ENCODE measurements around the gene SDF4. TPM values are rescaled to one million over a fixed set of nuclear protein-coding genes. Genes with fewer than 3 reads are reported as not detected.

Gene SDF4
- total and polyA plus RNA-seq, 2 of the 13 experiments (the other 11 are each of a cell fraction or from before 2014, with no cell fraction given) = 80.8 to 107 TPM

- TF ChIP-seq, protein P1, sequence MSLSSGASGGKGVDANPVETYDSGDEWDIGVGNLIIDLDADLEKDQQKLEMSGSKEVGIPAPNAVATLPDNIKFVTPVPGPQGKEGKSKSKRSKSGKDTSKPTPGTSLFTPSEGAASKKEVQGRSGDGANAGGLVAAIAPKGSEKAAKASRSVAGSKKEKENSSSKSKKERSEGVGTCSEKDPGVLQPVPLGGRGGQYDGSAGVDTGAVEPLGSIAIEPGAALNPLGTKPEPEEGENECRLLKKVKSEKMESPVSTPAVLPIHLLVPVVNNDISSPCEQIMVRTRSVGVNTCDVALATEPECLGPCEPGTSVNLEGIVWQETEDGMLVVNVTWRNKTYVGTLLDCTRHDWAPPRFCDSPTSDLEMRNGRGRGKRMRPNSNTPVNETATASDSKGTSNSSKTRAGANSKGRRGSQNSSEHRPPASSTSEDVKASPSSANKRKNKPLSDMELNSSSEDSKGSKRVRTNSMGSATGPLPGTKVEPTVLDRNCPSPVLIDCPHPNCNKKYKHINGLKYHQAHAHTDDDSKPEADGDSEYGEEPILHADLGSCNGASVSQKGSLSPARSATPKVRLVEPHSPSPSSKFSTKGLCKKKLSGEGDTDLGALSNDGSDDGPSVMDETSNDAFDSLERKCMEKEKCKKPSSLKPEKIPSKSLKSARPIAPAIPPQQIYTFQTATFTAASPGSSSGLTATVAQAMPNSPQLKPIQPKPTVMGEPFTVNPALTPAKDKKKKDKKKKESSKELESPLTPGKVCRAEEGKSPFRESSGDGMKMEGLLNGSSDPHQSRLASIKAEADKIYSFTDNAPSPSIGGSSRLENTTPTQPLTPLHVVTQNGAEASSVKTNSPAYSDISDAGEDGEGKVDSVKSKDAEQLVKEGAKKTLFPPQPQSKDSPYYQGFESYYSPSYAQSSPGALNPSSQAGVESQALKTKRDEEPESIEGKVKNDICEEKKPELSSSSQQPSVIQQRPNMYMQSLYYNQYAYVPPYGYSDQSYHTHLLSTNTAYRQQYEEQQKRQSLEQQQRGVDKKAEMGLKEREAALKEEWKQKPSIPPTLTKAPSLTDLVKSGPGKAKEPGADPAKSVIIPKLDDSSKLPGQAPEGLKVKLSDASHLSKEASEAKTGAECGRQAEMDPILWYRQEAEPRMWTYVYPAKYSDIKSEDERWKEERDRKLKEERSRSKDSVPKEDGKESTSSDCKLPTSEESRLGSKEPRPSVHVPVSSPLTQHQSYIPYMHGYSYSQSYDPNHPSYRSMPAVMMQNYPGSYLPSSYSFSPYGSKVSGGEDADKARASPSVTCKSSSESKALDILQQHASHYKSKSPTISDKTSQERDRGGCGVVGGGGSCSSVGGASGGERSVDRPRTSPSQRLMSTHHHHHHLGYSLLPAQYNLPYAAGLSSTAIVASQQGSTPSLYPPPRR (CRISPR knock-in tag; IDR thresholded peaks at IDR 0.05; ENCODE audit: borderline replicate concordance) = 0 out of 2 replicates have a peak, but pooled peaks have one; percentile 36
- no peak for TF ChIP-seq NR2F6 (IDR thresholded peaks at IDR 0.05)
- peak; percentile 23; the same call in 1 of the 2 replicates for TF ChIP-seq NR2F6 (CRISPR knock-in tag; IDR thresholded peaks at IDR 0.05)
- no peak for TF ChIP-seq ZNF451 (CRISPR knock-in tag; IDR thresholded peaks at IDR 0.05)
- TF ChIP-seq, protein P2, sequence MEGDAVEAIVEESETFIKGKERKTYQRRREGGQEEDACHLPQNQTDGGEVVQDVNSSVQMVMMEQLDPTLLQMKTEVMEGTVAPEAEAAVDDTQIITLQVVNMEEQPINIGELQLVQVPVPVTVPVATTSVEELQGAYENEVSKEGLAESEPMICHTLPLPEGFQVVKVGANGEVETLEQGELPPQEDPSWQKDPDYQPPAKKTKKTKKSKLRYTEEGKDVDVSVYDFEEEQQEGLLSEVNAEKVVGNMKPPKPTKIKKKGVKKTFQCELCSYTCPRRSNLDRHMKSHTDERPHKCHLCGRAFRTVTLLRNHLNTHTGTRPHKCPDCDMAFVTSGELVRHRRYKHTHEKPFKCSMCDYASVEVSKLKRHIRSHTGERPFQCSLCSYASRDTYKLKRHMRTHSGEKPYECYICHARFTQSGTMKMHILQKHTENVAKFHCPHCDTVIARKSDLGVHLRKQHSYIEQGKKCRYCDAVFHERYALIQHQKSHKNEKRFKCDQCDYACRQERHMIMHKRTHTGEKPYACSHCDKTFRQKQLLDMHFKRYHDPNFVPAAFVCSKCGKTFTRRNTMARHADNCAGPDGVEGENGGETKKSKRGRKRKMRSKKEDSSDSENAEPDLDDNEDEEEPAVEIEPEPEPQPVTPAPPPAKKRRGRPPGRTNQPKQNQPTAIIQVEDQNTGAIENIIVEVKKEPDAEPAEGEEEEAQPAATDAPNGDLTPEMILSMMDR (CRISPR knock-in tag; IDR thresholded peaks at IDR 0.05) = peak; percentile 32; the same call in 1 of the 2 replicates
- no peak for TF ChIP-seq CBX2 (IDR thresholded peaks at IDR 0.05; ENCODE audit: low read depth, low read length)
- TF ChIP-seq CBX2 (CRISPR knock-in tag; IDR thresholded peaks at IDR 0.05; ENCODE audit: low read depth) = no peak
- TF ChIP-seq ZNF414 (CRISPR knock-in tag; IDR thresholded peaks at IDR 0.05) = no peak
- TF ChIP-seq ZMYM2 (CRISPR knock-in tag; IDR thresholded peaks at IDR 0.05) = no peak
- peak; percentile 47 for TF ChIP-seq RXRA (CRISPR knock-in tag; IDR thresholded peaks at IDR 0.05)
- TF ChIP-seq, protein P3, sequence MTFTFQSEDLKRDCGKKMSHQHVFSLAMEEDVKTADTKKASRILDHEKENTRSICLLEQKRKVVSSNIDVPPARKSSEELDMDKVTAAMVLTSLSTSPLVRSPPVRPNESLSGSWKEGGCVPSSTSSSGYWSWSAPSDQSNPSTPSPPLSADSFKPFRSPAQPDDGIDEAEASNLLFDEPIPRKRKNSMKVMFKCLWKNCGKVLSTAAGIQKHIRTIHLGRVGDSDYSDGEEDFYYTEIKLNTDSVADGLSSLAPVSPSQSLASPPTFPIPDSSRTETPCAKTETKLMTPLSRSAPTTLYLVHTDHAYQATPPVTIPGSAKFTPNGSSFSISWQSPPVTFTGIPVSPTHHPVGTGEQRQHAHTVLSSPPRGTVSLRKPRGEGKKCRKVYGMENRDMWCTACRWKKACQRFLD (CRISPR knock-in tag; IDR thresholded peaks at IDR 0.05; ENCODE audit: borderline replicate concordance) = no peak
- TF ChIP-seq NR1H2 (CRISPR knock-in tag; IDR thresholded peaks at IDR 0.05; ENCODE audit: borderline replicate concordance, low read depth) = no peak
- TF ChIP-seq, protein P4, sequence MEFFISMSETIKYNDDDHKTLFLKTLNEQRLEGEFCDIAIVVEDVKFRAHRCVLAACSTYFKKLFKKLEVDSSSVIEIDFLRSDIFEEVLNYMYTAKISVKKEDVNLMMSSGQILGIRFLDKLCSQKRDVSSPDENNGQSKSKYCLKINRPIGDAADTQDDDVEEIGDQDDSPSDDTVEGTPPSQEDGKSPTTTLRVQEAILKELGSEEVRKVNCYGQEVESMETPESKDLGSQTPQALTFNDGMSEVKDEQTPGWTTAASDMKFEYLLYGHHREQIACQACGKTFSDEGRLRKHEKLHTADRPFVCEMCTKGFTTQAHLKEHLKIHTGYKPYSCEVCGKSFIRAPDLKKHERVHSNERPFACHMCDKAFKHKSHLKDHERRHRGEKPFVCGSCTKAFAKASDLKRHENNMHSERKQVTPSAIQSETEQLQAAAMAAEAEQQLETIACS (CRISPR knock-in tag; IDR thresholded peaks at IDR 0.05) = no peak
- no peak for TF ChIP-seq CEBPB (IDR thresholded peaks at IDR 0.05; ENCODE audit: borderline replicate concordance, low read depth, low read length)
- no peak for TF ChIP-seq GPN1 (CRISPR knock-in tag; IDR thresholded peaks at IDR 0.05; ENCODE audit: borderline replicate concordance)
- TF ChIP-seq NR2F2 (IDR thresholded peaks at IDR 0.05; ENCODE audit: borderline replicate concordance, low read depth) = no peak
- TF ChIP-seq SALL2 (CRISPR knock-in tag; IDR thresholded peaks at IDR 0.05) = no peak
- TF ChIP-seq ZNF570 (CRISPR knock-in tag; IDR thresholded peaks at IDR 0.05; ENCODE audit: borderline replicate concordance) = no peak
- TF ChIP-seq ZNF709 (CRISPR knock-in tag; IDR thresholded peaks at IDR 0.05) = peak; percentile 80; the same call in 1 of the 2 replicates
Observed at GRCh38 chr1:1273512-1274298, 41.9 kb upstream of the SDF4 start, which contains the start of gene UBE2J2 (continued).
